CD14-positive monocyte (primary cell): ENCODE results near the gene MORN1. TPM values are rescaled to one million over a fixed set of nuclear protein-coding genes. Genes with fewer than 3 reads are reported as not detected.
A peak's percentile ranks its signal among the peaks of the same experiment; 100 is the strongest.

Source experiments
- DNase-seq, 3 donors: peaks; one replicate each; pipeline ENCODE4 v3.0.0-alpha.2; 2011 to 2022
- H2AFZ ChIP-seq: 2 replicates; pipeline ENCODE4 v1.6.0; 2012; ENCODE audit warnings: mild to moderate bottlenecking, low read depth, low read length, inconsistent platforms; ENCODE audit not compliant: insufficient read depth, poor library complexity, severe bottlenecking
- H3K27ac ChIP-seq, 2 donors: 1 replicate in 1 of 2; 2 replicates in 1 of 2; pipeline ENCODE4 v1.5.1; 2012 to 2013; ENCODE audit warnings: low read length in 2 of 2, control low read depth in 1 of 2, inconsistent platforms in 1 of 2, low read depth in 1 of 2, mild to moderate bottlenecking in 1 of 2
- H3K27me3 ChIP-seq, 2 donors: one replicate each; pipeline versions ENCODE4 v1.6.0 to v1.6.1; 2011 to 2013; ENCODE audit warnings: low read length in 2 of 2; ENCODE audit not compliant: control insufficient read depth in 2 of 2, insufficient read depth in 2 of 2
- H3K36me3 ChIP-seq, 2 donors: replicated peaks in 1 of 2; 1 replicate in 1 of 2; 2 replicates in 1 of 2; pipeline versions ENCODE4 v1.5.1 to v1.6.1; 2012 to 2013; ENCODE audit warnings: low read length in 2 of 2, control low read depth in 1 of 2, inconsistent platforms in 1 of 2, mild to moderate bottlenecking in 1 of 2; ENCODE audit not compliant: insufficient read depth in 2 of 2, control insufficient read depth in 1 of 2
- H3K4me1 ChIP-seq, 2 donors: 1 replicate in 1 of 2; 2 replicates in 1 of 2; pipeline versions ENCODE4 v1.5.1 to v1.6.1; 2012 to 2013; ENCODE audit warnings: low read length in 2 of 2, control low read depth in 1 of 2, inconsistent platforms in 1 of 2, mild to moderate bottlenecking in 1 of 2, moderate library complexity in 1 of 2; ENCODE audit not compliant: insufficient read depth in 2 of 2, control insufficient read depth in 1 of 2
- H3K4me2 ChIP-seq: replicated peaks from 2 replicates; pipeline ENCODE3; 2012; ENCODE audit warnings: low read length, moderate library complexity, mild to moderate bottlenecking; ENCODE audit not compliant: poor library complexity, severe bottlenecking; ENCODE audit errors: extremely low read depth
- H3K4me3 ChIP-seq, 3 experiments: fragments of 200-600 bp in 1 of 3; sonication (generic) in 1 of 3; replicated peaks in 1 of 3; 1 replicate in 2 of 3; 2 replicates in 1 of 3; pipeline ENCODE4 v1.5.1; 2011 to 2013; ENCODE audit warnings: low read length in 3 of 3, mild to moderate bottlenecking in 3 of 3, control low read depth in 2 of 3, low read depth in 2 of 3, inconsistent platforms in 1 of 3, moderate library complexity in 1 of 3
- H3K79me2 ChIP-seq: 2 replicates; pipeline ENCODE4 v1.6.0; 2012; ENCODE audit warnings: mild to moderate bottlenecking, control low read depth, inconsistent platforms, low read length, moderate library complexity; ENCODE audit not compliant: insufficient read depth
- H3K9ac ChIP-seq: 2 replicates; pipeline ENCODE4 v1.6.0; 2017; ENCODE audit warnings: low read length, mild to moderate bottlenecking; ENCODE audit not compliant: insufficient read depth, poor library complexity, severe bottlenecking
- H3K9me3 ChIP-seq, 2 donors: replicated peaks in 1 of 2; 1 replicate in 1 of 2; 2 replicates in 1 of 2; pipeline versions ENCODE4 v1.5.1 to v1.6.1; 2012 to 2013; ENCODE audit warnings: low read length in 2 of 2, control low read depth in 1 of 2; ENCODE audit not compliant: control insufficient read depth in 1 of 2, insufficient read depth in 1 of 2
- H4K20me1 ChIP-seq: 2 replicates; pipeline ENCODE4 v1.6.0; 2012; ENCODE audit warnings: mild to moderate bottlenecking, low read length, control low read depth, moderate library complexity; ENCODE audit not compliant: insufficient read depth
- H3K27ac Mint-ChIP-seq, 7 donors: one replicate each; pipeline ENCODE4 v1.8.0; 2020; ENCODE audit warnings: mild to moderate bottlenecking in 7 of 7, mixed read lengths in 7 of 7, moderate library complexity in 6 of 7, inconsistent platforms in 2 of 7
- H3K27me3 Mint-ChIP-seq, 3 donors: one replicate each; pipeline ENCODE4 v1.8.0; 2021 to 2022; ENCODE audit warnings: low read depth in 3 of 3, mild to moderate bottlenecking in 3 of 3, mixed read lengths in 3 of 3, moderate library complexity in 3 of 3, inconsistent platforms in 1 of 3
- H3K36me3 Mint-ChIP-seq, 2 donors: one replicate each; pipeline ENCODE4 v1.8.0; 2020; ENCODE audit warnings: mixed read lengths in 2 of 2, inconsistent platforms in 1 of 2, mild to moderate bottlenecking in 1 of 2
- H3K4me1 Mint-ChIP-seq: one replicate; pipeline ENCODE4 v1.8.0; 2020; ENCODE audit warnings: mild to moderate bottlenecking, mixed read lengths
- H3K4me3 Mint-ChIP-seq, 2 donors: one replicate each; pipeline ENCODE4 v1.8.0; 2020; ENCODE audit warnings: mild to moderate bottlenecking in 2 of 2, mixed read lengths in 2 of 2, moderate library complexity in 1 of 2
- H3K9me3 Mint-ChIP-seq, 7 donors: one replicate each; pipeline ENCODE4 v1.8.0; 2020 to 2022; ENCODE audit warnings: mixed read lengths in 7 of 7, mild to moderate bottlenecking in 6 of 7, moderate library complexity in 6 of 7, inconsistent platforms in 2 of 7
- CTCF ChIP-seq: fragments of 200-600 bp; IDR thresholded peaks from one replicate; pipeline ENCODE4 v1.8.0; 2022; ENCODE audit warnings: antibody characterized with exemption, mild to moderate bottlenecking
- WGBS: methylation state at CpG from one replicate; pipeline ENCODE4 v1.1.5; 2013; ENCODE audit warnings: missing lambda C conversion rate; ENCODE audit not compliant: insufficient coverage; 5-methylcytosine and 5-hydroxymethylcytosine counted together
- intact Hi-C, 2 donors: fragments of 100-400 bp; cut with micrococcal nuclease; formaldehyde crosslinking; loops; one replicate each; pipeline versions ENCODE4 v1.15.0 to v1.15.1; 2023
- polyA plus RNA-seq, 3 donors: library from polyadenylated mRNA; depleted of rRNA in 1 of 3; unstranded in 2 of 3; stranded (reverse) in 1 of 3; fragments of 300-500 nt in 2 of 3; fragments of >200 nt in 1 of 3; fragmentation: Illumina TruSeq in 2 of 3; gene quantifications; 1 replicate in 2 of 3; 2 replicates in 1 of 3; pipeline ENCODE4 v1.2.3, GENCODE V29; 2012 to 2021

The MORN1 gene
- polyA plus RNA-seq, 3 donors, result 1.5 to 3.0 (median 1.7) TPM

DNA sequence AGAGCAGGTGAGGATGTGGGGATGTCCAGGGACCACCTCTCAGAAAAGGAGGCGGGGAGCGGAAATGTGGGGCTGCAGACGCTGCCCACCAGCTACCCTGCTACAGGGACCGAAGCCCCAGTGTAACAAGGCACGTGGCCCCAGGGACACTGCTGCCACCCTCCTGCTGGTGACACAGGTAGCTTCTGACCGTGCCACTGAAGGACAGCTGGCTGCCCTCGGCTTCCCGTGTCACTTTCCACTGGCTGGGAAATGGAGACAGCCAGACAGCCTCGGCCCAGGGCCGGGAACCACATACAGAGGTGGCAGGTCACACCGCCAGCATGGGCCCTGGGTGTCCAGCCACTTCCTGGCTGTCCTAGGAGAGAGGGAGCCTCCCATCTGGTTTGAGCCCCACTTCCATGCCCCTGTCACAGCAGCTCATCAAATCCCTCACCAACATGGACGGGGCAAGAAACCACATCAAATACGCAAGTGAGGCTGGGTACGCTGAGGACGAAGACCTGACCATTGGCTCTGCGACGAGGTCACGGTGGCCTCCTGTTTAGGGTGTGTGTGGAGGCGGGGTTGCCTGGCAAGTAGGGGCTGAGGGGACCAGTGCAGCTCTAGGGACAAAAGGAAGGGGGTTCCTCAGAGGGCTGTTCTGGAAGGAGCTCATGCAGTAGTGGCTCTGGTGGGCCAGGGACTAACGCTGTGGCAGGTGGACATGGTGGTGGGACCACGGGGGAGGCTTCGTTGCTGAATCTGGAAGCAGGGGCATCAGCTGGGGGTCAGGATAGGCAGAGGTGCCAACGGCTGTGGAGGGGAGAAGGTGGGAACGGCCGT is 16.0 kb upstream of the MORN1 start:
- Mint-ChIP-seq H3K4me1 (peaks cover 5% of the 10 kb centered on the region), H3K27ac (peak overlapping the region in 6 of 7 donors; percentile 15 to 49 (median 30)), H3K27me3 (peaks cover 0 to 4% (median 2%) of the 10 kb centered on the region in 3 donors), H3K9me3 (no peaks in the 10 kb centered on the region), H3K36me3 (peaks cover 38 to 57% of the 10 kb centered on the region in 2 donors), H3K4me3 (no peak overlapping the region)
- no peak overlapping the region for H3K4me3 ChIP-seq
- H2AFZ ChIP-seq, result no peak overlapping the region
- H3K27ac ChIP-seq, result peak overlapping the region in 1 of 2 donors; percentile 26
- H3K4me1 ChIP-seq, result peaks cover 6 to 9% of the 10 kb centered on the region in 2 donors
- peaks cover 23% of the 10 kb centered on the region for H4K20me1 ChIP-seq
- no peaks in the 10 kb centered on the region for H3K9me3 ChIP-seq
- TF ChIP-seq CTCF, result no peak
- no peak overlapping the region for H3K4me2 ChIP-seq
- WGBS, result 97% methylated on average over 21 of the region's 25 CpGs
- no peak overlapping the region for H3K9ac ChIP-seq
- intact Hi-C loops, result no loop called here
- peaks cover 5% of the 10 kb centered on the region for H3K79me2 ChIP-seq
- H3K27me3 ChIP-seq, result no peaks in the 10 kb centered on the region
- H3K36me3 ChIP-seq, result peaks cover 26 to 38% of the 10 kb centered on the region in 2 donors
- DNase-seq, result no peak

DNA sequence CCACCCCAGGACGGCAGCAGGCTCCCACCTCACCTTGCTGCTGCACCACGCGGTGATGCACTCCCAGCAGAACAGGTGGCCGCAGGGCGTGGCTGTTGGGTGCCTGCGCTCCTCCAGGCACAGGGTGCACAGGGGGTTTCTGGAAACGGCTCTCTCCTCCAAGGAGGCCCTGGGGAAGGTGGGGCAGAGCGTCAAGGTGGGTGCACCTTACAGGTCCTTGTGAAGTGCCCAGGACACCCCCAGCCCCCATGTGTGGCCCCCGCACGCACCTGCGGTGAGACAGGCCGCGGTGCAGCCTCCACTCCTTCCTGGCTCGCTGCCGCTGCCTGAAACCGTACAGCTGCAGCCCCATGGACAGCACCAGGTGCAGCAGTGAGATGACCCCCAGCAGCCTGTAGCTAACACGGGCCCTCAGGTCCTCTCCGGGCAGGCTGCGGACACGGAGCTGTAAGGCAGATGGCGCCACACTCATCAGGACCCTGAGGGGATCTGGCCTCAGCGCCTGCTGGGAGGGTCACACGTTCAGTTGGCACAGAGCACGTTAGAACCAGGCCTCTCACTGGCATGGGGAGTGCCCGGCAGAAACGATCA is 15.2 kb upstream of the MORN1 start:
- H2AFZ ChIP-seq, result no peak overlapping the region
- intact Hi-C loops, result no loop called here

More for the DNA sequence above, 15.2 kb upstream of the MORN1 start:
- Mint-ChIP-seq H3K9me3 (no peaks in the 10 kb centered on the region), H3K27ac (peak overlapping the region in 3 of 7 donors; percentile 22 to 50 (median 46)), H3K27me3 (peaks cover 0 to 3% (median 2%) of the 10 kb centered on the region in 3 donors), H3K36me3 (peaks cover 46 to 65% of the 10 kb centered on the region in 2 donors), H3K4me1 (peaks cover 2% of the 10 kb centered on the region), H3K4me3 (no peak overlapping the region)
- Histone ChIP-seq H3K79me2 (no peaks in the 10 kb centered on the region), H3K4me3 (no peak overlapping the region), H4K20me1 (peaks cover 32% of the 10 kb centered on the region), H3K4me1 (peaks cover under 1 to 2% of the 10 kb centered on the region in 2 donors), H3K9ac (no peak overlapping the region), H3K27ac (peak overlapping the region in 1 of 2 donors; percentile 26), H3K36me3 (peaks cover 35 to 46% of the 10 kb centered on the region in 2 donors), H3K4me2 (no peak overlapping the region), H3K9me3 (no peaks in the 10 kb centered on the region), H3K27me3 (no peaks in the 10 kb centered on the region)
- DNase-seq, result no peak
- 95% methylated on average over 25 of the region's 26 CpGs for whole genome bisulfite sequencing
- TF ChIP-seq CTCF, result no peak
